Measurements from ENCODE around the gene CCDC12.

Gene CCDC12

DNA sequence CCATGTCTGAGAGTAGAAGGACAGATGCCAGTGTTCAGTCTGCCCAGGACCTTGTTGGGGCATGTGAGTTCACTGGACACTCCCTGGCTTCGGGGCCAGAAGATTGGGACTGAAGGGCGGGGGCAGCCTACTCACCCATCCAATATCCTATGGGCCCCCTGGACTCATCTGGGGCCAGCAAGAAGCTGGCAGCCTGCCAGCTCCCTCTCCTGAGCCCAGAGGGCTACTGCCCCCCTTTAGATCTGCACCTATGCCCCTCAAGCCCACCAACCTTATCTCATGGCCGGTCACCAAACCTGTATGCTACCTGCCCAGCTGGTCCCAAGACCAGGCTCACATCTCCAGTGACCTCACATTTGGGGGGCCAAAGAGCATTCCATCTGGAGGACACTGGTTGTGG is 90.9 kb downstream of the CCDC12 start:
- H4K20me1 ChIP-seq (ENCODE audit: insufficient read depth, low read length) = no peaks in the 10 kb centered on the region
- H3K9ac ChIP-seq (ENCODE audit: low read length) = no peak overlapping the region
- H3K9me3 ChIP-seq (replicated peaks; ENCODE audit: insufficient read depth, low read length) = no peaks in the 10 kb centered on the region
- DNase-seq = no peak
- H3K27me3 ChIP-seq (replicated peaks; ENCODE audit: insufficient read depth, low read length) = peaks cover 74% of the 10 kb centered on the region
- no peak overlapping the region for H3K4me3 ChIP-seq (ENCODE audit: low read length)
- no peak overlapping the region for H3K27ac ChIP-seq (ENCODE audit: low read length)
- no peaks in the 10 kb centered on the region for H3K4me1 ChIP-seq (ENCODE audit: low read length)
- TF ChIP-seq, protein P1, sequence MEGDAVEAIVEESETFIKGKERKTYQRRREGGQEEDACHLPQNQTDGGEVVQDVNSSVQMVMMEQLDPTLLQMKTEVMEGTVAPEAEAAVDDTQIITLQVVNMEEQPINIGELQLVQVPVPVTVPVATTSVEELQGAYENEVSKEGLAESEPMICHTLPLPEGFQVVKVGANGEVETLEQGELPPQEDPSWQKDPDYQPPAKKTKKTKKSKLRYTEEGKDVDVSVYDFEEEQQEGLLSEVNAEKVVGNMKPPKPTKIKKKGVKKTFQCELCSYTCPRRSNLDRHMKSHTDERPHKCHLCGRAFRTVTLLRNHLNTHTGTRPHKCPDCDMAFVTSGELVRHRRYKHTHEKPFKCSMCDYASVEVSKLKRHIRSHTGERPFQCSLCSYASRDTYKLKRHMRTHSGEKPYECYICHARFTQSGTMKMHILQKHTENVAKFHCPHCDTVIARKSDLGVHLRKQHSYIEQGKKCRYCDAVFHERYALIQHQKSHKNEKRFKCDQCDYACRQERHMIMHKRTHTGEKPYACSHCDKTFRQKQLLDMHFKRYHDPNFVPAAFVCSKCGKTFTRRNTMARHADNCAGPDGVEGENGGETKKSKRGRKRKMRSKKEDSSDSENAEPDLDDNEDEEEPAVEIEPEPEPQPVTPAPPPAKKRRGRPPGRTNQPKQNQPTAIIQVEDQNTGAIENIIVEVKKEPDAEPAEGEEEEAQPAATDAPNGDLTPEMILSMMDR (IDR thresholded peaks at IDR 0.05; ENCODE audit: low read length) = no peak
- TF ChIP-seq EZH2 (optimal IDR thresholded peaks at IDR 0.05; ENCODE audit: low read depth, low read length) (no peak), EZH2phosphoT487 (IDR thresholded peaks at IDR 0.05; ENCODE audit: low read length) (no peak)
- no peak overlapping the region for H2AFZ ChIP-seq (ENCODE audit: low read length)
- H3K9me2 ChIP-seq (replicated peaks; ENCODE audit: insufficient read depth, low read length) = no peaks in the 10 kb centered on the region
- no peaks in the 10 kb centered on the region for H3K36me3 ChIP-seq (replicated peaks; ENCODE audit: insufficient read depth, low read length)
- no peak overlapping the region for H3K4me2 ChIP-seq (ENCODE audit: low read depth, low read length)
- no peaks in the 10 kb centered on the region for H3F3A ChIP-seq (ENCODE audit: insufficient read depth, low read length)
- no peaks in the 10 kb centered on the region for H3K79me2 ChIP-seq (ENCODE audit: low read length)

DNA sequence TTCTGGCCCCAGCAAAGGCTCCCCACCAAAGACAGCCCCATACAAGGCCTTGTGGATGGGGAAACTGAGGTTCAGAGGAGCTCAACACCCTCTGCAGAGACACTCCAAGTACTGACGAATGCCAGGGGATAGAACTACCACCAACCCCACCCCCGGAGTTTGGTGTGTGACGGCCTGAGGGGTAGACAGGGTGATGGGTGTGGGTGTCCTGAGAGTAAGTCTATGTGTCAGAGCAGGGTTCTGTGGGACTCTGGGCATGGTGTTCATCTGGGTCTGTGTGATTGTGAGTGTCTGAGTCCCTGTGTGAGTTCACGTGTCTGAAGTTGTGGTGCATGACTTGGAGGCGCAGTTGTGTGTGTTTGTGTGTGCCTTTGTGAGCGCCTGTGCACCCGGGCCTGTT is 91.6 kb downstream of the CCDC12 start:
- TF ChIP-seq EZH2phosphoT487 (IDR thresholded peaks at IDR 0.05; ENCODE audit: low read length) = no peak
- TF ChIP-seq EZH2 (optimal IDR thresholded peaks at IDR 0.05; ENCODE audit: low read depth, low read length) = no peak
- TF ChIP-seq, protein P1 (IDR thresholded peaks at IDR 0.05; ENCODE audit: low read length) = no peak
- no peaks in the 10 kb centered on the region for H3K4me1 ChIP-seq (ENCODE audit: low read length)
- DNase-seq = no peak
- H3K27me3 ChIP-seq (replicated peaks; ENCODE audit: insufficient read depth, low read length) = peaks cover 74% of the 10 kb centered on the region
- no peaks in the 10 kb centered on the region for H4K20me1 ChIP-seq (ENCODE audit: insufficient read depth, low read length)
- H3K4me2 ChIP-seq (ENCODE audit: low read depth, low read length) = no peak overlapping the region
- no peaks in the 10 kb centered on the region for H3K36me3 ChIP-seq (replicated peaks; ENCODE audit: insufficient read depth, low read length)
- no peaks in the 10 kb centered on the region for H3K9me2 ChIP-seq (replicated peaks; ENCODE audit: insufficient read depth, low read length)
- H3K27ac ChIP-seq (ENCODE audit: low read length) = no peak overlapping the region
- no peaks in the 10 kb centered on the region for H3K9me3 ChIP-seq (replicated peaks; ENCODE audit: insufficient read depth, low read length)
- no peak overlapping the region for H2AFZ ChIP-seq (ENCODE audit: low read length)
- no peak overlapping the region for H3K9ac ChIP-seq (ENCODE audit: low read length)
- H3F3A ChIP-seq (ENCODE audit: insufficient read depth, low read length) = no peaks in the 10 kb centered on the region
- H3K4me3 ChIP-seq (ENCODE audit: low read length) = no peak overlapping the region
- no peaks in the 10 kb centered on the region for H3K79me2 ChIP-seq (ENCODE audit: low read length)

DNA sequence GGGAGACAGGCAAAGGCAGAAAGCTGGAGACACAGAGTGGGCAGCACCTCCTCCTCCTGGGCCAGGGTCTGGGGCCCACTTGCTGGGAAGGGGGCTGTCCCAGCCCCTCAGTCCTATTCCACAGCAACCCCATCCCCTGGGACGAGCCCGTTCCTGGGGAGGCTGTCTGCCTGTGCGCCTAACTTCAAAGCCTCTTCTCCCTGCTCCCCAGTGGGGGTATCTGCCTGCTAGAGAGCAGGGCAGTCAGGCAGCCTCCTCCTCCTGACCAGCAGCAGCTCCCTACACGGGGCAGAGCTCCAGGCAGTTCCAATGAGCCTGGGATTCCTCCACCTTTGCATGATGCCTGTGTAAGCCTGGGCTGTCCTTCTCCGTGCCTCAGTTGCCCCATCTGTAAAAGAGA is 92.1 kb downstream of the CCDC12 start:
- Histone ChIP-seq H3F3A (ENCODE audit: insufficient read depth, low read length) (no peaks in the 10 kb centered on the region), H3K4me2 (ENCODE audit: low read depth, low read length) (no peak overlapping the region), H3K27me3 (replicated peaks; ENCODE audit: insufficient read depth, low read length) (peaks cover 72% of the 10 kb centered on the region), H3K4me1 (ENCODE audit: low read length) (no peaks in the 10 kb centered on the region), H3K36me3 (replicated peaks; ENCODE audit: insufficient read depth, low read length) (no peaks in the 10 kb centered on the region), H2AFZ (ENCODE audit: low read length) (no peak overlapping the region), H3K79me2 (ENCODE audit: low read length) (no peaks in the 10 kb centered on the region), H3K9me2 (replicated peaks; ENCODE audit: insufficient read depth, low read length) (no peaks in the 10 kb centered on the region), H3K9ac (ENCODE audit: low read length) (no peak overlapping the region), H4K20me1 (ENCODE audit: insufficient read depth, low read length) (no peaks in the 10 kb centered on the region), H3K9me3 (replicated peaks; ENCODE audit: insufficient read depth, low read length) (no peaks in the 10 kb centered on the region), H3K4me3 (ENCODE audit: low read length) (no peak overlapping the region), H3K27ac (ENCODE audit: low read length) (no peak overlapping the region)
- no peak for DNase-seq
- TF ChIP-seq, protein P1 (IDR thresholded peaks at IDR 0.05; ENCODE audit: low read length) = no peak
- TF ChIP-seq EZH2 (optimal IDR thresholded peaks at IDR 0.05; ENCODE audit: low read depth, low read length) = no peak
- TF ChIP-seq EZH2phosphoT487 (IDR thresholded peaks at IDR 0.05; ENCODE audit: low read length) = no peak
